ENCODE measurements around the gene PLSCR4. TPM values are rescaled to one million over a fixed set of nuclear protein-coding genes. Genes with fewer than 3 reads are reported as not detected.

PLSCR4 gene
- total and polyA plus RNA-seq, 9 of the 15 experiments (the other 6 are each of a cell fraction or from before 2014, with no cell fraction given): 0.11 to 0.68 (median 0.21) TPM

GRCh38 chr3:146222204-146223046 is 28.5 kb downstream of the PLSCR4 start:
- no peaks in the 10 kb centered on the region for H3K79me2 ChIP-seq (ENCODE audit: control insufficient read depth, insufficient read depth, low read length)
- H3K4me3 ChIP-seq: no peak overlapping the region
- no peak for FAIRE-seq
- ATAC-seq: peak; percentile 76
- no peaks in the 10 kb centered on the region for H3K9me3 ChIP-seq (replicated peaks; ENCODE audit: control insufficient read depth, insufficient read depth, low read depth, low read length)
- in situ Hi-C loops (cut with MboI) (no loop called here), intact Hi-C loops (cut with micrococcal nuclease) (no loop called here)
- BruUV-seq (replicated peaks): no TSS peak
- H4K20me1 ChIP-seq (replicated peaks; ENCODE audit: control insufficient read depth, insufficient read depth, low read length): no peaks in the 10 kb centered on the region
- peak in 1 of 4 experiments; percentile 5 for DNase-seq (ENCODE audit: extremely low read depth in 1 of 4, low spot score in 3 of 4)
- H3K4me1 ChIP-seq (replicated peaks in 1 of 2; ENCODE audit: control insufficient read depth in 2 of 2, insufficient read depth in 2 of 2, low read length in 2 of 2): no peaks in the 10 kb centered on the region
- H2AFZ ChIP-seq (ENCODE audit: low read depth, low read length): no peak overlapping the region
- no peaks in the 10 kb centered on the region for H3K36me3 ChIP-seq (ENCODE audit: control insufficient read depth, insufficient read depth, low read length)
- CTCF ChIA-PET (ENCODE audit: low intra/inter-chr PET ratio): interaction anchor here (0.5 to 1.2 kb wide), 3 partner anchors 102 to 355 kb away, joined by 3 to 4 read pairs (median 3); no protein-coding TSS in a partner anchor
- H3K4me2 ChIP-seq (ENCODE audit: insufficient read depth, low read length): no peak overlapping the region
- H3K27ac ChIP-seq (ENCODE audit: extremely low read depth, low read depth, low read length): no peak overlapping the region
- no peaks in the 10 kb centered on the region for H3K9me1 ChIP-seq (ENCODE audit: control insufficient read depth, insufficient read depth, low read length)
- POLR2A ChIA-PET: no interaction called here
- H3K9ac ChIP-seq (ENCODE audit: insufficient read depth in 1 of 2, low read depth in 2 of 2, low read length in 2 of 2): no peak overlapping the region
- H3K27me3 ChIP-seq (ENCODE audit: control insufficient read depth in 2 of 2, insufficient read depth in 2 of 2, low read length in 2 of 2): no peaks in the 10 kb centered on the region
- TF ChIP-seq CEBPG (CRISPR knock-in tag; IDR thresholded peaks at IDR 0.05) (no peak), CEBPG (tag; conservative IDR thresholded peaks at IDR 0.05 in 1 of 2, IDR thresholded peaks at IDR 0.05 in 1 of 2) (no peak), RAD21 (CRISPR knock-in tag; conservative IDR thresholded peaks at IDR 0.05 in 1 of 2, IDR thresholded peaks at IDR 0.05 in 1 of 2) (peak in 1 of 2 experiments; percentile 16; a peak in 1 of 4 replicates), CTCF (IDR thresholded peaks at IDR 0.05 in 2 of 3, conservative IDR thresholded peaks at IDR 0.05 in 1 of 3; ENCODE audit: insufficient read depth in 2 of 3, low read depth in 1 of 3, low read length in 3 of 3) (0 out of 6 replicates have a peak, but pooled peaks of 2 of the 3 experiments have one; percentile 9 to 12)
- WGBS (ENCODE audit: insufficient coverage, low coverage, missing lambda C conversion rate): 0% methylated on average over 9 of the region's 9 CpGs
